Chondrocyte (in vitro differentiated cells): Measurements from ENCODE around the gene ADARB1. TPM values are rescaled to one million over a fixed set of nuclear protein-coding genes. Genes with fewer than 3 reads are reported as not detected.

Experiments
- DNase-seq: peaks from one replicate; pipeline ENCODE4 v3.0.0; 2021; ENCODE audit warnings: mixed read lengths, low spot score
- H3K27ac Mint-ChIP-seq: one replicate; pipeline ENCODE4 v1.8.0; 2021; ENCODE audit warnings: mild to moderate bottlenecking, moderate library complexity, mixed read lengths; ENCODE audit not compliant: unreplicated experiment
- H3K27me3 Mint-ChIP-seq: 2 replicates; pipeline ENCODE4 v1.8.0; 2021; ENCODE audit warnings: low read depth, mixed read lengths
- H3K36me3 Mint-ChIP-seq: 2 replicates; pipeline ENCODE4 v1.8.0; 2021; ENCODE audit warnings: low read depth, mixed read lengths
- H3K4me1 Mint-ChIP-seq: 2 replicates; pipeline ENCODE4 v1.8.0; 2021; ENCODE audit warnings: low read depth, mild to moderate bottlenecking, mixed read lengths
- H3K4me3 Mint-ChIP-seq: one replicate; pipeline ENCODE4 v1.8.0; 2021; ENCODE audit warnings: mild to moderate bottlenecking, moderate library complexity, mixed read lengths; ENCODE audit not compliant: unreplicated experiment
- H3K9me3 Mint-ChIP-seq: 2 replicates; pipeline ENCODE4 v1.8.0; 2021; ENCODE audit warnings: low read depth, mixed read lengths
- CTCF ChIP-seq: fragments of 200-600 bp; sonication (generic); IDR thresholded peaks from 2 replicates; pipeline ENCODE4 v1.5.0; 2021; ENCODE audit warnings: antibody characterized with exemption, mild to moderate bottlenecking, moderate library complexity
- total RNA-seq: library from RNA; stranded (reverse); gene quantifications from 3 replicates; pipeline ENCODE4 v1.2.1, GENCODE V29; 2021

Gene ADARB1
- total RNA-seq, 1 donor from 2014 or later = 92.8 TPM

GRCh38 chr21:45153358-45154318, 79.3 kb downstream of the ADARB1 start:
- Mint-ChIP-seq H3K9me3 (no peaks in the 10 kb centered on the region), H3K27ac (peak overlapping the region; percentile 91), H3K4me1 (peaks cover 56% of the 10 kb centered on the region), H3K4me3 (peak overlapping the region; percentile 9), H3K27me3 (no peaks in the 10 kb centered on the region), H3K36me3 (peaks cover 8% of the 10 kb centered on the region)
- no peak for TF ChIP-seq CTCF
- DNase-seq = no peak

GRCh38 chr21:45154511-45155508, 80.4 kb downstream of the ADARB1 start:
- H3K9me3 Mint-ChIP-seq = no peaks in the 10 kb centered on the region
- peaks cover 3% of the 10 kb centered on the region for H3K36me3 Mint-ChIP-seq
- peaks cover 55% of the 10 kb centered on the region for H3K4me1 Mint-ChIP-seq
- peak overlapping the region; percentile 3 for H3K4me3 Mint-ChIP-seq
- no peaks in the 10 kb centered on the region for H3K27me3 Mint-ChIP-seq
- DNase-seq = no peak
- peak overlapping the region; percentile 91 for H3K27ac Mint-ChIP-seq
- no peak for TF ChIP-seq CTCF

GRCh38 chr21:45155910-45156309, 81.5 kb downstream of the ADARB1 start:
- no peak overlapping the region for H3K27ac Mint-ChIP-seq
- TF ChIP-seq CTCF = no peak
- H3K4me3 Mint-ChIP-seq = no peak overlapping the region
- DNase-seq = no peak
- H3K9me3 Mint-ChIP-seq = no peaks in the 10 kb centered on the region
- H3K4me1 Mint-ChIP-seq = peaks cover 51% of the 10 kb centered on the region
- peaks cover 3% of the 10 kb centered on the region for H3K36me3 Mint-ChIP-seq
- no peaks in the 10 kb centered on the region for H3K27me3 Mint-ChIP-seq

GRCh38 chr21:45156459-45156858, 82.1 kb downstream of the ADARB1 start:
- DNase-seq = no peak
- no peaks in the 10 kb centered on the region for H3K9me3 Mint-ChIP-seq
- H3K4me1 Mint-ChIP-seq = peaks cover 46% of the 10 kb centered on the region
- no peaks in the 10 kb centered on the region for H3K27me3 Mint-ChIP-seq
- H3K36me3 Mint-ChIP-seq = peaks cover 3% of the 10 kb centered on the region
- no peak for TF ChIP-seq CTCF
- no peak overlapping the region for H3K27ac Mint-ChIP-seq
- no peak overlapping the region for H3K4me3 Mint-ChIP-seq

- Mint-ChIP-seq H3K4me3 (no peak overlapping the region), H3K36me3 (peaks cover 7% of the 10 kb centered on the region), H3K4me1 (peaks cover 32% of the 10 kb centered on the region), H3K27ac (no peak overlapping the region), H3K9me3 (no peaks in the 10 kb centered on the region), H3K27me3 (no peaks in the 10 kb centered on the region)
- TF ChIP-seq CTCF = no peak
- no peak for DNase-seq
Observed at GRCh38 chr21:45157932-45158331, 83.6 kb downstream of the ADARB1 start.
